ENCODE data around the gene NLRC3. TPM values are rescaled to one million over a fixed set of nuclear protein-coding genes. Genes with fewer than 3 reads are reported as not detected.

Gene NLRC3
- total RNA-seq, 1 experiment from 2014 or later = 0.26 TPM

DNA sequence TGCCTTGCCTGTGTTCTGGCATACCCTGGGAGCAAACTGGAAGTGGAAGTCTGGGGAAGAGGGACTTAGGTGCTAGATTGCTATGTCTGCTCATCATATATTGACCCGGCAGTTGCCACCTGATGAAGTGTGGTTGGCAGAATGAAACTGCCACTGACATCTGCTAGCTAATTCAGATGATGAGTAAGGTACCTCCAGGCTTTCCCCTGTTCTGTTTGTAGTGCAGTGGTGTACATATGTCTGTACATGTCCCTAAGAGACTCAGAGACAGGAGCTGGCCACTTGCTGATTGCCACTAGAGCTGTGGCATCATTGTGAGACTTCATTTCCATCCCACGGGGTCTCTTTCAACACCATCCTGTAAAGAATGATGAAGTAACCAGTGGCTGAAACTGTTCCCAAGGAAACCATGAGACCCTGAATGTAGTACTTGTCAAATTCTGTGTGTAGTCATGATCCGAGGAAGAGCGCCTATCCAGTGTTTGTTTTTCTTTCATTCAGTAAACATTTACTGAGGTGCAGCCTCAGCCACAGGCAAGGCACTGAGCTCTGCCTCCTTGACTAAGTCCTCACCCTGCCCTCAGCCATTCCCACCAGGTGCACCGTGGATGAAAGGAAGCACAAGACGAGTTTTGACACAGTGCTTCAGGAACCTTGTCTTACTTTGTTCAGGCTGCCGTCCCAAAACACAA, 63.2 kb downstream of the NLRC3 start:
- no peak for ATAC-seq
- in situ Hi-C loops (cut with HindIII; ENCODE audit: low pct_unique_long_range_greater_than_20kb, low sequenced_read_pairs) = no loop called here
- no TSS peak for BruUV-seq (replicated peaks)
- DNase-seq (ENCODE audit: low read depth, low spot score) = no peak
- Histone ChIP-seq H3K36me3 (ENCODE audit: control insufficient read depth, insufficient read depth, low read length) (peaks cover 6% of the 10 kb centered on the region), H3K4me1 (ENCODE audit: control insufficient read depth, insufficient read depth, low read length) (no peaks in the 10 kb centered on the region), H3K9me3 (ENCODE audit: control insufficient read depth, insufficient read depth, low read depth, low read length) (no peaks in the 10 kb centered on the region), H3K4me3 (ENCODE audit: low read depth in 2 of 2, low read length in 2 of 2) (no peak overlapping the region), H3K27ac (ENCODE audit: low read length) (no peak overlapping the region), H3K27me3 (ENCODE audit: control insufficient read depth, insufficient read depth, low read length) (no peaks in the 10 kb centered on the region)
- TF ChIP-seq, protein P1, sequence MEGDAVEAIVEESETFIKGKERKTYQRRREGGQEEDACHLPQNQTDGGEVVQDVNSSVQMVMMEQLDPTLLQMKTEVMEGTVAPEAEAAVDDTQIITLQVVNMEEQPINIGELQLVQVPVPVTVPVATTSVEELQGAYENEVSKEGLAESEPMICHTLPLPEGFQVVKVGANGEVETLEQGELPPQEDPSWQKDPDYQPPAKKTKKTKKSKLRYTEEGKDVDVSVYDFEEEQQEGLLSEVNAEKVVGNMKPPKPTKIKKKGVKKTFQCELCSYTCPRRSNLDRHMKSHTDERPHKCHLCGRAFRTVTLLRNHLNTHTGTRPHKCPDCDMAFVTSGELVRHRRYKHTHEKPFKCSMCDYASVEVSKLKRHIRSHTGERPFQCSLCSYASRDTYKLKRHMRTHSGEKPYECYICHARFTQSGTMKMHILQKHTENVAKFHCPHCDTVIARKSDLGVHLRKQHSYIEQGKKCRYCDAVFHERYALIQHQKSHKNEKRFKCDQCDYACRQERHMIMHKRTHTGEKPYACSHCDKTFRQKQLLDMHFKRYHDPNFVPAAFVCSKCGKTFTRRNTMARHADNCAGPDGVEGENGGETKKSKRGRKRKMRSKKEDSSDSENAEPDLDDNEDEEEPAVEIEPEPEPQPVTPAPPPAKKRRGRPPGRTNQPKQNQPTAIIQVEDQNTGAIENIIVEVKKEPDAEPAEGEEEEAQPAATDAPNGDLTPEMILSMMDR (IDR thresholded peaks at IDR 0.05) = no peak
- TF ChIP-seq TCF7L2 (IDR thresholded peaks at IDR 0.05; ENCODE audit: low read depth, low read length) (no peak), SIN3A (IDR thresholded peaks at IDR 0.05; ENCODE audit: borderline replicate concordance, insufficient read depth, low read depth, low read length) (no peak), POLR2AphosphoS5 (IDR thresholded peaks at IDR 0.05; ENCODE audit: low read depth, low read length) (no peak), REST (IDR thresholded peaks at IDR 0.05; ENCODE audit: insufficient read depth in 1 of 2, low read depth in 2 of 2, low read length in 1 of 2) (no peak)
- CTCF ChIA-PET = no interaction called here
- intact Hi-C loops (cut with micrococcal nuclease; ENCODE audit: unreplicated experiment) = no loop called here
- POLR2A ChIA-PET = interaction anchor here (0.5 kb wide), 1 partner anchor 10 kb away, joined by 3 read pairs; no protein-coding TSS in a partner anchor

DNA sequence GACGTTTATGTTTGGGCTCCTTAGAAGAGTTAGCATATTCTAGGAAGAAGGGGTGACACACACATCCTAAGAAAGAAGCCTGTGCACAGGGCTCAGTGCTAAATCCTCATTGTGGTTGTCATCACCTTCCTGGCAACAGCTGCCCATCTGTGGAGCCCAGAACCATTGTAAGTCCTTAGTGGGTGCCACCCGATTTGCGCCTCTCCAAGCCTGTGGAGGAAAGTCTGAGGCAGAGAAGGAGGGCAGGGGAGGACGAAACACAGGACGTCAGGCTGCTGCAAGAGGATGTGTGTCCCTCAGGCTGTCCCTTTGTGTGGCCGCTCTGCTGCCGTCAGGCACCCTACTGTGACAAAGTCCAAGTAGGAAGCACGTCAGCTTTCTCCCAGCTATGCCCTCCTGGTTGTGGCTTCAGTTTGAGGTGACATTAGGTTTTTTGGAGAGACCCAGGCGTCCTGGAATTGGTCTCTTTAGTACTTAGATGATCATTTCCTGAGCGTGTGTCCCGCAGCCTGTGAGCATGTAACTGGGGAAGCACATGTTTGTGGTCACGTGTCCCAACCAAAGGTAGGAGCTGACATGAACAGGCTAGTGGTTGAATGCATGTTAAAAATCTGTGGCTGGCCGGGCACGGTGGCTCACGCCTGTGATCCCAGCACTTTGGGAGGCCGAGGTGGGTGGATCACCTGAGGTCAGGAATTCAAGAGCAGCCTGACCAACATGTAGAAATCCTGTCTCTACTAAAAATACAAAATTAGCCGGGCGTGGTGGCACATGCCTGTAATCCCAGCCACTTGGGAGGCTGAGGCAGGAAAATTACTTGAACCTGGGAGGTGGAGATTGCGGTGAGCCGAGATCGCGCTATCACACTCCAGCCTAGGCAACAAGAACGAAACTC, 65.7 kb downstream of the NLRC3 start:
- ATAC-seq (no peak), DNase-seq (ENCODE audit: low read depth, low spot score) (no peak)
- H3K4me1 ChIP-seq (ENCODE audit: control insufficient read depth, insufficient read depth, low read length) = no peaks in the 10 kb centered on the region
- H3K36me3 ChIP-seq (ENCODE audit: control insufficient read depth, insufficient read depth, low read length) = peaks cover 6% of the 10 kb centered on the region
- intact Hi-C loops (cut with micrococcal nuclease; ENCODE audit: unreplicated experiment) (no loop called here), in situ Hi-C loops (cut with HindIII; ENCODE audit: low pct_unique_long_range_greater_than_20kb, low sequenced_read_pairs) (no loop called here)
- TF ChIP-seq POLR2AphosphoS5 (IDR thresholded peaks at IDR 0.05; ENCODE audit: low read depth, low read length) = no peak
- TF ChIP-seq, protein P1 (IDR thresholded peaks at IDR 0.05) = no peak
- no peaks in the 10 kb centered on the region for H3K27me3 ChIP-seq (ENCODE audit: control insufficient read depth, insufficient read depth, low read length)
- no peaks in the 10 kb centered on the region for H3K9me3 ChIP-seq (ENCODE audit: control insufficient read depth, insufficient read depth, low read depth, low read length)
- POLR2A ChIA-PET = interaction anchor here (0.6 kb wide), 1 partner anchor 10 kb away, joined by 5 read pairs; no protein-coding TSS in a partner anchor
- H3K27ac ChIP-seq (ENCODE audit: low read length) = no peak overlapping the region
- no TSS peak for BruUV-seq (replicated peaks)
- no peak overlapping the region for H3K4me3 ChIP-seq (ENCODE audit: low read depth in 2 of 2, low read length in 2 of 2)
- CTCF ChIA-PET = no interaction called here

Data from Panc1 (cell line).